ENCODE measurements around the gene DAB2IP.

DNA sequence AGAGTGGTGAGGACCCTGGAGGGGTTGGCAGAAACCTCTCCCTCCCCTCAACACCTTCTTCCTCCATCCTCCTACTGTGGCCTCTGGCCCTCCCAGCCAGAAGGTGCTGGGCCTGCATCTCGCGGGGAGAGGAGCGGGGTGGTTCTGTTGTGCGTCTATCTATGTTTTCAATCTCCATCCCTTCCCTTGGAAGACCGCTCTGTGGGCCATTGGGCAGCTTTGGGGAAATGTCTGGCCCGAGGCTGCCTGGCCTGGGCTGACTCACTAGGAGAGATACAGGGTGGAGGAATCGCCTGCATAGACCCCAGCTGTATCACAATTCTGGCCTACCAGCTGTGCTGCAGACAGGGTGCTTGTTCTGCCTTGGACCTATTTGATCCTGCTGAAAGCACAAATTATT lies 48.4 kb upstream of the DAB2IP start:
- TF ChIP-seq, protein P1, sequence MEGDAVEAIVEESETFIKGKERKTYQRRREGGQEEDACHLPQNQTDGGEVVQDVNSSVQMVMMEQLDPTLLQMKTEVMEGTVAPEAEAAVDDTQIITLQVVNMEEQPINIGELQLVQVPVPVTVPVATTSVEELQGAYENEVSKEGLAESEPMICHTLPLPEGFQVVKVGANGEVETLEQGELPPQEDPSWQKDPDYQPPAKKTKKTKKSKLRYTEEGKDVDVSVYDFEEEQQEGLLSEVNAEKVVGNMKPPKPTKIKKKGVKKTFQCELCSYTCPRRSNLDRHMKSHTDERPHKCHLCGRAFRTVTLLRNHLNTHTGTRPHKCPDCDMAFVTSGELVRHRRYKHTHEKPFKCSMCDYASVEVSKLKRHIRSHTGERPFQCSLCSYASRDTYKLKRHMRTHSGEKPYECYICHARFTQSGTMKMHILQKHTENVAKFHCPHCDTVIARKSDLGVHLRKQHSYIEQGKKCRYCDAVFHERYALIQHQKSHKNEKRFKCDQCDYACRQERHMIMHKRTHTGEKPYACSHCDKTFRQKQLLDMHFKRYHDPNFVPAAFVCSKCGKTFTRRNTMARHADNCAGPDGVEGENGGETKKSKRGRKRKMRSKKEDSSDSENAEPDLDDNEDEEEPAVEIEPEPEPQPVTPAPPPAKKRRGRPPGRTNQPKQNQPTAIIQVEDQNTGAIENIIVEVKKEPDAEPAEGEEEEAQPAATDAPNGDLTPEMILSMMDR (IDR thresholded peaks at IDR 0.05), result no peak
- TF ChIP-seq POLR2A (IDR thresholded peaks at IDR 0.05), result no peak

All from stomach (tissue), 4 donors.